Activated T-helper 1 cell treated with anti-CD3 and anti-CD28 coated beads, Interleukin-12 subunit alpha, Interleukin-12 subunit beta, Interleukin-2, Interleukin-4 antibody, amounts not matched to agents 30 ng/mL and 10 ng/mL and 1 ng/mL, durations not matched to agents 14 hours and 24 hours and 36 hours (primary cell): ENCODE results near the gene ST6GALNAC3. TPM values are rescaled to one million over a fixed set of nuclear protein-coding genes. Genes with fewer than 3 reads are reported as not detected.
"Not testable (repeated sequence)": the region's sequence is repeated elsewhere in the genome, so short reads cannot be mapped to it uniquely, and the experiment has no call there.

Experiments used
- DNase-seq: peaks from one replicate; pipeline ENCODE4 v3.0.0; 2021; ENCODE audit warnings: low spot score
- H3K27ac Mint-ChIP-seq: one replicate; pipeline ENCODE4 v1.8.0; 2021; ENCODE audit warnings: mild to moderate bottlenecking, mixed read lengths
- H3K27me3 Mint-ChIP-seq: one replicate; pipeline ENCODE4 v1.8.0; 2022; ENCODE audit warnings: mild to moderate bottlenecking, moderate library complexity, mixed read lengths; ENCODE audit not compliant: insufficient read depth
- H3K36me3 Mint-ChIP-seq: one replicate; pipeline ENCODE4 v1.8.0; 2021; ENCODE audit warnings: low read depth, mixed read lengths
- H3K4me1 Mint-ChIP-seq: one replicate; pipeline ENCODE4 v1.8.0; 2021; ENCODE audit warnings: low read depth, mixed read lengths
- H3K4me3 Mint-ChIP-seq: one replicate; pipeline ENCODE4 v1.8.0; 2021; ENCODE audit warnings: mild to moderate bottlenecking, moderate library complexity, mixed read lengths
- H3K9me3 Mint-ChIP-seq: one replicate; pipeline ENCODE4 v1.8.0; 2021; ENCODE audit warnings: mixed read lengths
- intact Hi-C: fragments of 100-400 bp; cut with micrococcal nuclease; formaldehyde crosslinking; loops from one replicate; pipeline ENCODE4 v1.15.1; 2024
- total RNA-seq: library from RNA; stranded (reverse); gene quantifications from 2 replicates; pipeline ENCODE4 v1.2.3, GENCODE V29; 2022

ST6GALNAC3 gene
- total RNA-seq, 1 donor from 2014 or later, result not detected

- Mint-ChIP-seq H3K36me3 (peaks cover 3% of the 10 kb centered on the region), H3K27me3 (no peaks in the 10 kb centered on the region), H3K4me1 (peaks cover 8% of the 10 kb centered on the region), H3K4me3 (no peak overlapping the region), H3K9me3 (no peaks in the 10 kb centered on the region), H3K27ac (no peak overlapping the region)
- intact Hi-C loops, result no loop called here
- DNase-seq, result no peak
Measured at GRCh38 chr1:76234061-76234460, 159.5 kb downstream of the ST6GALNAC3 start.

GRCh38 chr1:76237211-76237610, 162.7 kb downstream of the ST6GALNAC3 start:
- Mint-ChIP-seq H3K4me3 (no peak overlapping the region), H3K27ac (no peak overlapping the region), H3K9me3 (no peaks in the 10 kb centered on the region), H3K36me3 (peaks cover 3% of the 10 kb centered on the region), H3K4me1 (no peaks in the 10 kb centered on the region), H3K27me3 (no peaks in the 10 kb centered on the region)
- DNase-seq, result no peak
- intact Hi-C loops, result no loop called here

- peaks cover 3% of the 10 kb centered on the region for H3K36me3 Mint-ChIP-seq
- peaks cover 2% of the 10 kb centered on the region for H3K9me3 Mint-ChIP-seq
- no peak for DNase-seq
- no peaks in the 10 kb centered on the region for H3K4me1 Mint-ChIP-seq
- no peaks in the 10 kb centered on the region for H3K27me3 Mint-ChIP-seq
- no peak overlapping the region for H3K27ac Mint-ChIP-seq
- intact Hi-C loops, result no loop called here
- H3K4me3 Mint-ChIP-seq, result no peak overlapping the region
Measured at GRCh38 chr1:76238094-76238628, 163.6 kb downstream of the ST6GALNAC3 start.

- Mint-ChIP-seq H3K36me3 (peaks cover 3% of the 10 kb centered on the region), H3K27ac (no peak overlapping the region), H3K4me1 (no peaks in the 10 kb centered on the region), H3K9me3 (peaks cover 14% of the 10 kb centered on the region), H3K4me3 (no peak overlapping the region), H3K27me3 (peaks cover 2% of the 10 kb centered on the region)
- no peak for DNase-seq
- intact Hi-C loops, result no loop called here
Measured at GRCh38 chr1:76239470-76239918, 164.9 kb downstream of the ST6GALNAC3 start.

GRCh38 chr1:76240316-76240715, 165.8 kb downstream of the ST6GALNAC3 start:
- DNase-seq, result no peak
- H3K27me3 Mint-ChIP-seq, result peaks cover 2% of the 10 kb centered on the region
- intact Hi-C loops, result no loop called here
- peaks cover 19% of the 10 kb centered on the region for H3K9me3 Mint-ChIP-seq
- no peaks in the 10 kb centered on the region for H3K4me1 Mint-ChIP-seq
- H3K27ac Mint-ChIP-seq, result no peak overlapping the region
- no peak overlapping the region for H3K4me3 Mint-ChIP-seq
- peaks cover 3% of the 10 kb centered on the region for H3K36me3 Mint-ChIP-seq

- intact Hi-C loops, DNase-seq, H3K27me3 Mint-ChIP-seq, H3K4me1 Mint-ChIP-seq, H3K4me3 Mint-ChIP-seq, H3K36me3 Mint-ChIP-seq, H3K27ac Mint-ChIP-seq: not testable (repeated sequence)
- H3K9me3 Mint-ChIP-seq, result peaks cover 21% of the 10 kb centered on the region
Measured at GRCh38 chr1:76242587-76242986, 168.0 kb downstream of the ST6GALNAC3 start.

GRCh38 chr1:76247261-76247852, 172.8 kb downstream of the ST6GALNAC3 start:
- Mint-ChIP-seq H3K4me3 (no peak overlapping the region), H3K4me1 (peaks cover 9% of the 10 kb centered on the region), H3K9me3 (peaks cover 21% of the 10 kb centered on the region), H3K27ac (no peak overlapping the region), H3K36me3 (no peaks in the 10 kb centered on the region), H3K27me3 (peaks cover 6% of the 10 kb centered on the region)
- no peak for DNase-seq
- intact Hi-C loops, result no loop called here

- intact Hi-C loops, result loop anchor here (10.0 kb wide), 2 partner anchors 95 to 245 kb away; no protein-coding TSS in a partner anchor
- peaks cover 2% of the 10 kb centered on the region for H3K36me3 Mint-ChIP-seq
- no peak overlapping the region for H3K27ac Mint-ChIP-seq
- peaks cover 6% of the 10 kb centered on the region for H3K9me3 Mint-ChIP-seq
- peaks cover 24% of the 10 kb centered on the region for H3K4me1 Mint-ChIP-seq
- DNase-seq, result no peak
- peaks cover 4% of the 10 kb centered on the region for H3K27me3 Mint-ChIP-seq
- H3K4me3 Mint-ChIP-seq, result no peak overlapping the region
Measured at GRCh38 chr1:76250271-76250670, 175.7 kb downstream of the ST6GALNAC3 start.

- Mint-ChIP-seq H3K27ac (no peak overlapping the region), H3K9me3 (peaks cover 3% of the 10 kb centered on the region), H3K4me3 (no peak overlapping the region), H3K27me3 (peaks cover 2% of the 10 kb centered on the region), H3K36me3 (peaks cover 2% of the 10 kb centered on the region), H3K4me1 (peaks cover 42% of the 10 kb centered on the region)
- intact Hi-C loops, result loop anchor here (10.0 kb wide), 2 partner anchors 98 to 242 kb away; no protein-coding TSS in a partner anchor
- no peak for DNase-seq
Measured at GRCh38 chr1:76252431-76252830, 177.9 kb downstream of the ST6GALNAC3 start.

GRCh38 chr1:76254104-76255030, 179.8 kb downstream of the ST6GALNAC3 start:
- Mint-ChIP-seq H3K27me3 (no peaks in the 10 kb centered on the region), H3K9me3 (peaks cover 3% of the 10 kb centered on the region), H3K4me1 (peaks cover 49% of the 10 kb centered on the region), H3K4me3 (no peak overlapping the region), H3K27ac (peak overlapping the region; percentile 32), H3K36me3 (peaks cover 2% of the 10 kb centered on the region)
- intact Hi-C loops, result loop anchor here (1.0 to 10.0 kb wide), 4 partner anchors 13 to 240 kb away; no protein-coding TSS in a partner anchor
- DNase-seq, result no peak

- intact Hi-C loops, result loop anchor here (10.0 kb wide), 2 partner anchors 102 to 238 kb away; no protein-coding TSS in a partner anchor
- no peak overlapping the region for H3K4me3 Mint-ChIP-seq
Measured at GRCh38 chr1:76256289-76257223, 182.0 kb downstream of the ST6GALNAC3 start.

GRCh38 chr1:76257823-76258222, 183.3 kb downstream of the ST6GALNAC3 start:
- H3K4me3 Mint-ChIP-seq, result no peak overlapping the region
- no peak for DNase-seq
- H3K27me3 Mint-ChIP-seq, result peaks cover 3% of the 10 kb centered on the region
- H3K36me3 Mint-ChIP-seq, result peaks cover 5% of the 10 kb centered on the region
- H3K9me3 Mint-ChIP-seq, result peaks cover 8% of the 10 kb centered on the region
- intact Hi-C loops, result loop anchor here (10.0 kb wide), 2 partner anchors 103 to 237 kb away; no protein-coding TSS in a partner anchor
- H3K4me1 Mint-ChIP-seq, result peaks cover 69% of the 10 kb centered on the region
- H3K27ac Mint-ChIP-seq, result peak overlapping the region; percentile 79

More at GRCh38 chr1:76256289-76257223, 182.0 kb downstream of the ST6GALNAC3 start:
- Mint-ChIP-seq H3K4me1 (peaks cover 63% of the 10 kb centered on the region), H3K9me3 (peaks cover 3% of the 10 kb centered on the region), H3K27ac (peak overlapping the region; percentile 56), H3K27me3 (peaks cover 3% of the 10 kb centered on the region), H3K36me3 (peaks cover 2% of the 10 kb centered on the region)
- DNase-seq, result no peak
